Measurements from ENCODE around the gene TTLL5.

TTLL5 gene

GRCh38 chr14:75823334-75823733 lies 162.3 kb downstream of the TTLL5 start:
- DNase-seq (ENCODE audit: insufficient read length, low spot score) (no peak), FAIRE-seq (no peak)
- TF ChIP-seq POLR2A (IDR thresholded peaks at IDR 0.05; ENCODE audit: low read depth, low read length), result no peak

GRCh38 chr14:75824318-75824717 lies 163.3 kb downstream of the TTLL5 start:
- FAIRE-seq, result no peak
- TF ChIP-seq POLR2A (IDR thresholded peaks at IDR 0.05; ENCODE audit: low read depth, low read length), result no peak

GRCh38 chr14:75825147-75825592 lies 164.1 kb downstream of the TTLL5 start:
- DNase-seq (ENCODE audit: insufficient read length, low spot score) (no peak), FAIRE-seq (no peak)
- TF ChIP-seq POLR2A (IDR thresholded peaks at IDR 0.05; ENCODE audit: low read depth, low read length), result no peak

More at GRCh38 chr14:75824318-75824717, 163.3 kb downstream of the TTLL5 start:
- DNase-seq (ENCODE audit: insufficient read length, low spot score), result no peak

GRCh38 chr14:75826599-75826998 lies 165.6 kb downstream of the TTLL5 start:
- no peak for FAIRE-seq
- no peak for TF ChIP-seq POLR2A (IDR thresholded peaks at IDR 0.05; ENCODE audit: low read depth, low read length)
- no peak for DNase-seq (ENCODE audit: insufficient read length, low spot score)

GRCh38 chr14:75827331-75827730 lies 166.3 kb downstream of the TTLL5 start:
- FAIRE-seq (no peak), DNase-seq (ENCODE audit: insufficient read length, low spot score) (no peak)
- no peak for TF ChIP-seq POLR2A (IDR thresholded peaks at IDR 0.05; ENCODE audit: low read depth, low read length)

- DNase-seq (ENCODE audit: insufficient read length, low spot score) (no peak), FAIRE-seq (no peak)
- TF ChIP-seq POLR2A (IDR thresholded peaks at IDR 0.05; ENCODE audit: low read depth, low read length), result no peak
Observed at GRCh38 chr14:75829316-75829715, 168.3 kb downstream of the TTLL5 start.

GRCh38 chr14:75831455-75831854 lies 170.4 kb downstream of the TTLL5 start:
- DNase-seq (ENCODE audit: insufficient read length, low spot score) (no peak), FAIRE-seq (no peak)
- TF ChIP-seq POLR2A (IDR thresholded peaks at IDR 0.05; ENCODE audit: low read depth, low read length), result no peak

- TF ChIP-seq POLR2A (IDR thresholded peaks at IDR 0.05; ENCODE audit: low read depth, low read length), result no peak
- DNase-seq (ENCODE audit: insufficient read length, low spot score) (no peak), FAIRE-seq (no peak)
Observed at GRCh38 chr14:75831952-75832351, 170.9 kb downstream of the TTLL5 start.

GRCh38 chr14:75832621-75833297 lies 171.7 kb downstream of the TTLL5 start:
- FAIRE-seq, result no peak
- no peak for TF ChIP-seq POLR2A (IDR thresholded peaks at IDR 0.05; ENCODE audit: low read depth, low read length)

GRCh38 chr14:75833326-75834020 lies 172.4 kb downstream of the TTLL5 start:
- no peak for TF ChIP-seq POLR2A (IDR thresholded peaks at IDR 0.05; ENCODE audit: low read depth, low read length)
- FAIRE-seq, result no peak
- no peak for DNase-seq (ENCODE audit: insufficient read length, low spot score)

More at GRCh38 chr14:75832621-75833297, 171.7 kb downstream of the TTLL5 start:
- no peak for DNase-seq (ENCODE audit: insufficient read length, low spot score)

- no peak for TF ChIP-seq POLR2A (IDR thresholded peaks at IDR 0.05; ENCODE audit: low read depth, low read length)
- no peak for FAIRE-seq
- DNase-seq (ENCODE audit: insufficient read length, low spot score), result no peak
Observed at GRCh38 chr14:75835156-75835725, 174.2 kb downstream of the TTLL5 start.

GRCh38 chr14:75835737-75836136 lies 174.7 kb downstream of the TTLL5 start:
- no peak for TF ChIP-seq POLR2A (IDR thresholded peaks at IDR 0.05; ENCODE audit: low read depth, low read length)
- FAIRE-seq, result no peak
- DNase-seq (ENCODE audit: insufficient read length, low spot score), result no peak

GRCh38 chr14:75837151-75837787 lies 176.2 kb downstream of the TTLL5 start:
- DNase-seq (ENCODE audit: insufficient read length, low spot score) (no peak), FAIRE-seq (no peak)
- no peak for TF ChIP-seq POLR2A (IDR thresholded peaks at IDR 0.05; ENCODE audit: low read depth, low read length)

- FAIRE-seq (no peak), DNase-seq (ENCODE audit: insufficient read length, low spot score) (no peak)
- TF ChIP-seq POLR2A (IDR thresholded peaks at IDR 0.05; ENCODE audit: low read depth, low read length), result no peak
Observed at GRCh38 chr14:75840911-75841310, 179.9 kb downstream of the TTLL5 start.

Data from H54 (cell line).